Measurements from ENCODE around the gene FOXK2. TPM values are rescaled to one million over a fixed set of nuclear protein-coding genes. Genes with fewer than 3 reads are reported as not detected.

The FOXK2 gene
- total and polyA plus RNA-seq, 2 experiments from 2014 or later: 5.6 to 43.0 TPM

GRCh38 chr17:82517230-82517865 lies 2.2 kb upstream of the FOXK2 start:
- Histone ChIP-seq H2AFZ (no peak overlapping the region; the same call in 1 of the 2 replicates), H3K27me3 (replicated peaks; ENCODE audit: insufficient read depth) (no peaks in the 10 kb centered on the region), H3F3A (ENCODE audit: insufficient read depth) (peaks cover 20% of the 10 kb centered on the region), H3K4me3 (no peak overlapping the region), H3K36me3 (ENCODE audit: low read depth) (no peaks in the 10 kb centered on the region), H3K4me2 (ENCODE audit: unreplicated experiment) (peak overlapping the region; percentile 51), H3K9me3 (ENCODE audit: low read depth) (no peaks in the 10 kb centered on the region), H3K4me1 (ENCODE audit: insufficient read depth) (peaks cover 9% of the 10 kb centered on the region; the same call in 1 of the 2 replicates), H3K9me2 (ENCODE audit: insufficient read depth) (no peaks in the 10 kb centered on the region), H4K20me1 (ENCODE audit: insufficient read depth) (no peaks in the 10 kb centered on the region), H3K79me2 (ENCODE audit: insufficient read depth) (peaks cover 21% of the 10 kb centered on the region), H3K9ac (peak overlapping the region; percentile 63), H3K27ac (peak overlapping the region; percentile 88)
- in situ Hi-C loops (cut with MboI): no loop called here
- 41 to 44% methylated on average over 10 of the region's 10 CpGs for WGBS, 2 experiments (ENCODE audit: low coverage in 1 of 2, low lambda C conversion rate in 2 of 2, missing lambda C conversion rate in 2 of 2)
- TF ChIP-seq EZH2phosphoT487 (IDR thresholded peaks at IDR 0.05; ENCODE audit: insufficient read depth, low read depth) (no peak), EZH2 (IDR thresholded peaks at IDR 0.05; ENCODE audit: insufficient read depth, poor library complexity, severe bottlenecking) (no peak)
- peak; percentile 82 for DNase-seq

- peaks cover 20% of the 10 kb centered on the region for H3F3A ChIP-seq (ENCODE audit: insufficient read depth)
- H3K79me2 ChIP-seq (ENCODE audit: insufficient read depth): peaks cover 50% of the 10 kb centered on the region
- peak overlapping the region; percentile 96 for H3K4me2 ChIP-seq (ENCODE audit: unreplicated experiment)
- WGBS, 2 experiments (ENCODE audit: low coverage in 1 of 2, low lambda C conversion rate in 2 of 2, missing lambda C conversion rate in 2 of 2): 1% methylated on average over 60 to 70 of the region's 94 CpGs
- H4K20me1 ChIP-seq (ENCODE audit: insufficient read depth): peaks cover 10% of the 10 kb centered on the region; the same call in 1 of the 2 replicates
- no peaks in the 10 kb centered on the region for H3K36me3 ChIP-seq (ENCODE audit: low read depth)
- no peaks in the 10 kb centered on the region for H3K9me2 ChIP-seq (ENCODE audit: insufficient read depth)
- peak overlapping the region; percentile 46 for H2AFZ ChIP-seq
- peak; percentile 71 for DNase-seq
- in situ Hi-C loops (cut with MboI): no loop called here
- peak overlapping the region; percentile 91 for H3K4me3 ChIP-seq
- peak overlapping the region; percentile 67 for H3K27ac ChIP-seq
- H3K9me3 ChIP-seq (ENCODE audit: low read depth): no peaks in the 10 kb centered on the region
- H3K9ac ChIP-seq: peak overlapping the region; percentile 86
- H3K27me3 ChIP-seq (replicated peaks; ENCODE audit: insufficient read depth): no peaks in the 10 kb centered on the region
- H3K4me1 ChIP-seq (ENCODE audit: insufficient read depth): peaks cover 12% of the 10 kb centered on the region; the same call in 1 of the 2 replicates
- TF ChIP-seq EZH2 (IDR thresholded peaks at IDR 0.05; ENCODE audit: insufficient read depth, poor library complexity, severe bottlenecking) (no peak), EZH2phosphoT487 (IDR thresholded peaks at IDR 0.05; ENCODE audit: insufficient read depth, low read depth) (no peak)
These were observed 705 bp downstream of the FOXK2 start for GRCh38 chr17:82519971-82520903.

GRCh38 chr17:82524540-82524939 lies 5.0 kb downstream of the FOXK2 start:
- WGBS, 2 experiments (ENCODE audit: low coverage in 1 of 2, low lambda C conversion rate in 2 of 2, missing lambda C conversion rate in 2 of 2): 38 to 40% methylated on average over 4 of the region's 4 CpGs
- no peak overlapping the region for H3K27ac ChIP-seq

GRCh38 chr17:82525712-82526111 lies 6.2 kb downstream of the FOXK2 start:
- no peak for DNase-seq
- Histone ChIP-seq H3K79me2 (ENCODE audit: insufficient read depth) (peaks cover 100% of the 10 kb centered on the region), H3K9ac (no peak overlapping the region), H4K20me1 (ENCODE audit: insufficient read depth) (peaks cover 36% of the 10 kb centered on the region), H3K4me2 (ENCODE audit: unreplicated experiment) (no peak overlapping the region), H3F3A (ENCODE audit: insufficient read depth) (peaks cover 20% of the 10 kb centered on the region), H2AFZ (no peak overlapping the region), H3K4me3 (no peak overlapping the region), H3K36me3 (ENCODE audit: low read depth) (no peaks in the 10 kb centered on the region), H3K9me2 (ENCODE audit: insufficient read depth) (no peaks in the 10 kb centered on the region), H3K27me3 (replicated peaks; ENCODE audit: insufficient read depth) (no peaks in the 10 kb centered on the region), H3K4me1 (ENCODE audit: insufficient read depth) (peaks cover 26% of the 10 kb centered on the region), H3K27ac (no peak overlapping the region), H3K9me3 (ENCODE audit: low read depth) (no peaks in the 10 kb centered on the region)
- no peak for TF ChIP-seq EZH2phosphoT487 (IDR thresholded peaks at IDR 0.05; ENCODE audit: insufficient read depth, low read depth)
- no peak for TF ChIP-seq EZH2 (IDR thresholded peaks at IDR 0.05; ENCODE audit: insufficient read depth, poor library complexity, severe bottlenecking)
- WGBS, 2 experiments (ENCODE audit: low coverage in 1 of 2, low lambda C conversion rate in 2 of 2, missing lambda C conversion rate in 2 of 2): 36 to 40% methylated on average over 4 of the region's 4 CpGs
- in situ Hi-C loops (cut with MboI): no loop called here

More at GRCh38 chr17:82524540-82524939, 5.0 kb downstream of the FOXK2 start:
- TF ChIP-seq EZH2 (IDR thresholded peaks at IDR 0.05; ENCODE audit: insufficient read depth, poor library complexity, severe bottlenecking) (no peak), EZH2phosphoT487 (IDR thresholded peaks at IDR 0.05; ENCODE audit: insufficient read depth, low read depth) (no peak)
- Histone ChIP-seq H2AFZ (no peak overlapping the region), H3K9ac (no peak overlapping the region), H3F3A (ENCODE audit: insufficient read depth) (peaks cover 16% of the 10 kb centered on the region), H3K9me3 (ENCODE audit: low read depth) (no peaks in the 10 kb centered on the region), H3K79me2 (ENCODE audit: insufficient read depth) (peaks cover 93% of the 10 kb centered on the region), H3K4me1 (ENCODE audit: insufficient read depth) (peaks cover 20% of the 10 kb centered on the region), H3K4me2 (ENCODE audit: unreplicated experiment) (no peak overlapping the region), H4K20me1 (ENCODE audit: insufficient read depth) (peaks cover 26% of the 10 kb centered on the region), H3K9me2 (ENCODE audit: insufficient read depth) (no peaks in the 10 kb centered on the region), H3K4me3 (no peak overlapping the region), H3K36me3 (ENCODE audit: low read depth) (no peaks in the 10 kb centered on the region), H3K27me3 (replicated peaks; ENCODE audit: insufficient read depth) (no peaks in the 10 kb centered on the region)
- in situ Hi-C loops (cut with MboI): no loop called here
- DNase-seq: no peak

Data from GM23248 (cell line).